Renal cortical epithelial cell (primary cell): Measurements from ENCODE around the gene ELANE. TPM values are rescaled to one million over a fixed set of nuclear protein-coding genes. Genes with fewer than 3 reads are reported as not detected.
A peak's percentile ranks its signal among the peaks of the same experiment; 100 is the strongest.
"Not testable (repeated sequence)": the region's sequence is repeated elsewhere in the genome, so short reads cannot be mapped to it uniquely, and the experiment has no call there.

Experiments used
- DNase-seq: peaks from one replicate; pipeline ENCODE4 v3.0.0-alpha.2; 2011; ENCODE audit warnings: low read depth
- total RNA-seq: library from RNA; depleted of rRNA; stranded (reverse); fragments of >200 nt; gene quantifications from 2 replicates; pipeline ENCODE4 v1.2.3, GENCODE V29; 2014

The ELANE gene
- total RNA-seq, 1 donor from 2014 or later: not detected

GRCh38 chr19:862581-863314 lies 10.6 kb downstream of the ELANE start:
- DNase-seq: no peak

- DNase-seq: no peak
Measured at GRCh38 chr19:863315-863620, 11.2 kb downstream of the ELANE start.

- no peak for DNase-seq
Measured at GRCh38 chr19:866769-867300, 14.7 kb downstream of the ELANE start.

DNA sequence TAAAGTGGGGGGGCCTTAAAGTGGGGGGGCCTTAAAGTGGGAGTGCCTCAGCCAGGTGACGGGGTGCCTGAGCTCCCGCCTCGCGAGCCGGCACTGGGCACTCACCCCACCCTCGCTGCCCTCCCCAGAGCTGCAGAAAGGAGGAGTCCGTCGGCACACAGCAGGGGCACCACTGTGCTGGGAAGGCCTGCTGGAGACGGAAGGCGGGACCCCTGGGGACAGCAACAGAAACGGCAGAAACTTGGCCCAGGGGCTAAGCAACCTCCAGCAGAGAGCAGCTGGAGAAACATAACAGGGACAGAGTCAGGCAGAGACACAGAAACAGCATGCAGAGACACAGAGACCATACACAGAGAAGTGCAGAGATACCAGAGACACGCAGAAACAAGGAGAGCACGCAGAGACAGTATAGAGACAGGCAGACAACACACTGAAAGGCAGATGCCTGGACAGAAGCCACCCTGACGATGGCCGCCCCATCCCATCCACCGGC lies 15.2 kb downstream of the ELANE start:
- no peak for DNase-seq

- DNase-seq: no peak
Measured at GRCh38 chr19:867855-868457, 15.9 kb downstream of the ELANE start.

DNA sequence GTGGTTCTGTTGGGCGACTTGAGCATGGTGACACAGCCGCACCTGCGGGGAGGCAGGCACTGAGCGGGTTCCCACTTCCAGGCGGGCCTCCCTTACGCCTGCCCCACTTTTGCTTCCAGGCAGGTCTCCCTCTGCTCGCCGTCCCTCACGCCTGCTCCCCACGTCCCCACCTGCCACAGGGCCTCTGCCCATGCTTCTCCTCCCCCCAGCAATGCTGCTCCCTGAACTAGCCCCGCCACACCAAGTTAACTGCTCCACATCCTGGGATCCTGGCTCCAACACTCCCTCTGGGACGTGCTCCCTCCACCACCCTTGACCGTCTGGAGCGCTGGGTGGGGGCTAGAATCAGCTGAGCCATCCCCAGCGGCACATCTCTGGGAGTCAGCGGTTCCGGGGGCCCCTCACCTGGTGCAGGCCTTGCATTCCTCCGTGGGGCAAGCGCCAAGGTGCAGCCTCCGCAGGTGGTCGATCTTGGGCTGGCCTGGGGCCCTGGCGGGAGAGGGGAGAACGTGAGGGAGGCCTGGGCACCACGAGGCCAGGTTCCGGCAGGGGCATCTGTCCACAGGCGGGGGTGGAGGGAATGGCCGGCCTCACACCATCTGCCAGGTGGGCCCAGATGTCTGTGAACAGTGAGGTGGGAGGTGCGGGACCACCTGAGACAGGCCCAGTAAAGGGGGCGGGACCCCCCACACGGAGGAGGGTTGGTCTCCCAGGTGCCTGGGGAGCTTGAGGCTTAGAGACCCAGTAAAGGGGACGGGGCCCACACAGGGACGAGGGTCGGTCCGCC lies 16.5 kb downstream of the ELANE start:
- DNase-seq: no peak

DNA sequence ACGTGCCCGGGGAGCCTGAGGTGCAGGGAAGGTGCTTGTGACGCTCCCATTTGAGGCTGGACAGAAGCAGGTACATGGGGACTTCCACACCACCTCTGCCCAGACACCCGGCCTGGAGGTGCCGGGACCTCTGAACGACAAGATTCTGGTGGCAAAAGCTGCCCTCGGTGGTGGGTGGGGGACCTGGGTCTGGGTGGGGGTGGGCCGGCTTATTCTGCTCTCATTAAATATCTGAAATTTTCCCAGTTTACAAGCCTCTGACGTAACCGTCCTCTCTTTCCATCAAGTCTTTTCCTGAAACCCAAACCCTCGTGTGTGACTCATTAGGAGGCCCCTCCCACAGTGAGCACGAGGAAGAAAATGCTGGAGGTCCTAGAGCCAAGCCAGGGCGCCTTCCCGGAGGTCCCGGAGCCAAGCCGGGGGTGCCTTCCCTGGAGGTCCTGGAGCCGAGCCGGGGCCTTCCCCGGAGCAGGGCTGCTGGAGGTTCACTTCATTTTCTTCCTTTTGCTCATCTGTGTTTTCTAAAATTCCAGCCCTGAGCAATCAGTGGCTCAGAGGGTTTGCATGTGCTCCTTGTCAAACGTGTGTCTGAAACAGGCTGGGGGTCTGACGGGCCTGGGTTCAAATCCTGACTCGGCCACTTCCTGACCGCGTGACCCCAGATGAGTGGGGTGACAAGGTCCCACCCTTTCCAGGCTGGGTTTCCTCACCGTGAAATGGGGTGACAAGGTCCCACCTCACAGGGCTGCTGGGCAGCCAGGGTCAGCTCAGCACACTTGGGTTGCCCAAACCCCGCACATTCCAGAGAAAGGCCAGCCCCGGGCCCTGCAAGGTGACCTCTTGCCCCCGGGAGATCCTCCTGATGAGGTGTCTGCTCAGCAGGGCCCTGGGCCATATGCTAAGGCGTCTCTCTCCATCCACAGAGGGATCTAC lies 17.4 kb downstream of the ELANE start:
- peak; percentile 43 for DNase-seq

DNA sequence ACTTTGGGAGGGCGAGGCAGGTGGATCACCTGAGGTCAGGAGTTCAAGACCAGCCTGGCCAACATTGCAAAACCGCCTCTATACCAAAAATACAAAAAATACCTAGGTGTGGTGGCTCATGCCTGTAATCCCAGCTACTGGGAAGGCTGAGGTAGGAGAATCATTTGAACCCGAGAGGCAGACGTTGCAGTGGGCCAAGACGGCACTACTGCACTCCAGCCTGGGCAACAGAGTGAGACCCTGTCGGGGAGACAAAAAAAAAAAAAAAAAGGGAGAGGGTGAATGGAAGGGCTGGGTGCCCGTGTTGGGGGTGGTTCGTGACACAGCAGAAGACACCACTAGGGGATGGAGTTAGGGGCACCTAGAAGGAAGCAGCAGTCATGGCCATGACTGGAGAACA lies 18.2 kb downstream of the ELANE start:
- DNase-seq: no peak

- no peak for DNase-seq
Measured at GRCh38 chr19:870963-871401, 18.9 kb downstream of the ELANE start.

DNA sequence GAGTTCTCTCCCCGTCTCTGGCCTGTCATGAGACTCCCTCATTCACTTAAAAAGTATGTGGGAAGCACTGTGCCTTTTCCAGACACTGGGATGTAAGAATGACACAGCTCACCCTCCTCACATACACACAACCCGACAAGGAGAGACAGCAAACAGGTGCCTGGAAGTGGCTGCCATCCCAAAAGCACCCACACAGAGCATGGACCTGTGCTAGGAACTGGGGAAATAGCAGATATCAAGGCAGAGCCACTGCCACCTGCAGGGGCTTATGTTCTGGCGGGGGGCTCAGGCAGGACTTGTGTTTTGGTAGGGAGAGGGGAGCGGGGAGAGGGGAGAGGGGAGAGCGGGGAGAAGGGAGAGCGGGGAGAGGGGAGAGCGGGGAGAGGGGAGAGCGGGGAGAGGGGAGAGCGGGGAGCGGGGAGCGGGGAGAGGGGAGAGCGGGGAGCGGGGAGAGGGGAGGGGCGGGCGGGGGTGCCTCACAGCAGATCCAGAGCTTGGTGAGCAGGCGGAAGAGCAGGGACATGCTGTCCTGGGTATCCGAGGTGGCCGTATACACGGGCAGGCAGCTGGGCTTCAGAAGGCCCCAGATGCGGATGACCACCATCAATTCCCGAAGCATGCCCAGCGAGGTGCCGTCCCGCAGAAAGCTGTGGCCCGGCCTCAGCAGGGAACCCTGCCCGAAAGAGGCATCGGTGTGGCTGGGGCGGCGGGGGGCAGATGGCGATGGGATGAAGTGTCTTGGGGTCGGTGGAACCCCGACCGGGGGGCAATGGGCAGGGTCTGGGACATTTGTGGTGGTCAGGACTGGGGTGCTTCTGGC lies 19.6 kb downstream of the ELANE start:
- DNase-seq: no peak

DNA sequence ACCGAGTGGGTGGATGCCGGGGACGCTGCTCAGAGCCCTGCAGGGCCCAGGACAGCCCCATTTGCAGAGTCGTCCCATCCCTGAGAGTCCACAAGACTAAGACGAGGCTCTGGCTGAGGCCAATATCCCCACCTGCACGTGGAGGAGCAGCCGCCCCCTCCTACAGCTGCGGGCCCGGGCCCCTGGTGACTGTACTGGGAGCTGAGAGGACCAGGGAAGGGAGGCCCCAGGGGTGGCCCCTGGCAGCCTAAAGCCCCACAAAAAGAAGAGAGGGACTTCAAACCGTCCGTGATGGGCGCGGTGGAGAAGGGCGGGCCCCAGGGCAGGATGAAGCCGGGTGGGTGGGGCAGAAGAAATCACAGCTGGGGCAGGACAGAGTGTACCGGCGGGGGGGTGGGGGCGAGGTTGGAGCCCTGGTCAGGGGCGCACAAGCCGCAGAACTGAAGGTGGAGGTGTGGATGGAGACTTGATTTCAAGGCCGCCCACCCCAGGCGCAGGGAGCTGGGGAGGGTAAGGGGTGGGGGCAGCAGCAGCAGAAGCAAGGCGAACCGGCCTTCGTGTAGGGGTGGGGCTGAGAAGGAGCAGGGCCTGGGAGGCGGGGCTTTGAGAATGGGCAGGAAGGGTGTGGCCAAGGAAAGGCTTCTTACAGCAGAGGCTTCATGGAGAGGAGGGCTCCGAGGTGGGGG lies 20.3 kb downstream of the ELANE start:
- DNase-seq: no peak

GRCh38 chr19:873084-873483 lies 21.0 kb downstream of the ELANE start:
- DNase-seq: no peak

DNA sequence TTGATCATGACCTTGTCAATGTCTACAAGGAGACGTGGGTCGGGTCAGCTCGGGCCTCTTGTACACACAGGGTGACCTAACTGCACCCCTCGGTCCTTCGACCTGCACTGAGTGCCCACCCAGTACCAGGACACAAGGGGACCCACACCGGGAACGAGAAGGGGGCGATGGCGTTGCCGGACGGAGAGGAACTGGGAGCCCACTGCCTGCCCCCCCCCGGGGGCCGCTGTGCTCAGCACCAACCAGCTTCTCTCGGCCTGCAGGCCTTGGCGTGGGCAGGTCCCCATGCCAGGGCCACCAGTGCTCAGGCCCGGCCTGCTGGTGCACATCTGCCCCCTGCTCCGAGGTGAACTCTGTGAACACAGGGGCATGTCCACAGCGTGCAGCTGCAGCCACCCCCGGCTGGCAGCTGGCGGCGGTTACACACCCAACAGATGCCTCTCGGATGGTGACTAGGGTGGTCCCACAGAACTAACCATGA lies 21.5 kb downstream of the ELANE start:
- no peak for DNase-seq

- no peak for DNase-seq
Measured at GRCh38 chr19:875265-875879, 23.3 kb downstream of the ELANE start.

- no peak for DNase-seq
Measured at GRCh38 chr19:876089-876488, 24.0 kb downstream of the ELANE start.

GRCh38 chr19:876780-877314 lies 24.7 kb downstream of the ELANE start:
- DNase-seq: no peak

DNA sequence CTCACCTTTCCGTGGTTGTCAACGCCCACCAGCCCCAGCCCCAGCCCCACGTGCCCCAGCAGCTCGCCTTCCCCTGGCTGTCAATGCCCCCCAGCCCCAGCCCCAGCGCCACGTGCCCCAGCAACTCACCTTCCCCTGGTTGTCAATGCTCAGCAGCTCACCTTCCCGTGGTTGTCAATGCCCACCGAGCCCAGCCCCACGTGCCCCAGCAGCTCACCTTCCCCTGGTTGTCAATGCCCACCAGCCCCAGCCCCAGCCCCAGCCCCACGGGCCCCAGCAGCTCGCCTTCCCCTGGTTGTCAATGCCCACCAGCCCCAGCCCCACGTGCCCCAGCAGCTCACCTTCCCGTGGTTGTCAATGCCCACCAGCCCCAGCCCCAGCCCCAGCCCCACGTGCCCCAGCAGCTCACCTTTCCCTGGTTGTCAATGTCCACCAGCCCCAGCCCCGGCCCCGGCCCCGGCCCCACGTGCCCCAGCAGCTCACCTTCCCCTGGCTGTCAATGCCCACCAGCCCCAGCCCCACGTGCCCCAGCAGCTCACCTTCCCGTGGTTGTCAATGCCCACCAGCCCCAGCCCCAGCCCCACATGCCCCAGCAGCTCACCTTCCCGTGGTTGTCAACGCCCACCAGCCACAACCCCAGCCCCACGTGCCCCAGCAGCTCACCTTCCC lies 26.0 kb downstream of the ELANE start:
- DNase-seq: not testable (repeated sequence)

- DNase-seq: not testable (repeated sequence)
Measured at GRCh38 chr19:878751-879561, 26.9 kb downstream of the ELANE start.
